Measurements from ENCODE around the gene MAP3K13. TPM values are rescaled to one million over a fixed set of nuclear protein-coding genes. Genes with fewer than 3 reads are reported as not detected.

The MAP3K13 gene
- total and polyA plus RNA-seq, 2 of the 13 experiments (the other 11 are each of a cell fraction or from before 2014, with no cell fraction given): 24.2 to 26.5 TPM

- TF ChIP-seq HHEX (CRISPR knock-in tag; IDR thresholded peaks at IDR 0.05) (no peak), ZNF720 (CRISPR knock-in tag; IDR thresholded peaks at IDR 0.05) (no peak; the same call in 1 of the 2 replicates), NFIC (IDR thresholded peaks at IDR 0.05; ENCODE audit: low read length) (no peak), ZSCAN25 (CRISPR knock-in tag; IDR thresholded peaks at IDR 0.05) (peak; percentile 71; the same call in 1 of the 2 replicates), ZNF75D (CRISPR knock-in tag; IDR thresholded peaks at IDR 0.05; ENCODE audit: borderline replicate concordance) (no peak), ZNF678 (CRISPR knock-in tag; IDR thresholded peaks at IDR 0.05) (no peak), ZNF354B (CRISPR knock-in tag; IDR thresholded peaks at IDR 0.05) (no peak), ZUFSP (CRISPR knock-in tag; IDR thresholded peaks at IDR 0.05; ENCODE audit: borderline replicate concordance) (no peak), NFE2L2 (IDR thresholded peaks at IDR 0.05; ENCODE audit: low read length) (no peak), ZSCAN30 (CRISPR knock-in tag; IDR thresholded peaks at IDR 0.05) (no peak), SMC3 (IDR thresholded peaks at IDR 0.05; ENCODE audit: low read length) (no peak), ZBTB21 (CRISPR knock-in tag; IDR thresholded peaks at IDR 0.05) (no peak), FIP1L1 (IDR thresholded peaks at IDR 0.05; ENCODE audit: borderline replicate concordance, insufficient read depth, low read depth, low read length) (no peak), SP5 (CRISPR knock-in tag; IDR thresholded peaks at IDR 0.05; ENCODE audit: borderline replicate concordance, low read depth) (peak; percentile 72; the same call in 1 of the 2 replicates), ZNF577 (CRISPR knock-in tag; IDR thresholded peaks at IDR 0.05; ENCODE audit: borderline replicate concordance, low read depth) (no peak), ZNF513 (CRISPR knock-in tag; conservative IDR thresholded peaks at IDR 0.05) (no peak), SIX4 (CRISPR knock-in tag; IDR thresholded peaks at IDR 0.05) (peak; percentile 48; the same call in 1 of the 2 replicates), ELF4 (CRISPR knock-in tag; IDR thresholded peaks at IDR 0.05; ENCODE audit: borderline replicate concordance) (no peak), ARID2 (CRISPR knock-in tag; IDR thresholded peaks at IDR 0.05; ENCODE audit: borderline replicate concordance) (no peak), SSRP1 (CRISPR knock-in tag; IDR thresholded peaks at IDR 0.05) (no peak)
- TF ChIP-seq, protein P1, sequence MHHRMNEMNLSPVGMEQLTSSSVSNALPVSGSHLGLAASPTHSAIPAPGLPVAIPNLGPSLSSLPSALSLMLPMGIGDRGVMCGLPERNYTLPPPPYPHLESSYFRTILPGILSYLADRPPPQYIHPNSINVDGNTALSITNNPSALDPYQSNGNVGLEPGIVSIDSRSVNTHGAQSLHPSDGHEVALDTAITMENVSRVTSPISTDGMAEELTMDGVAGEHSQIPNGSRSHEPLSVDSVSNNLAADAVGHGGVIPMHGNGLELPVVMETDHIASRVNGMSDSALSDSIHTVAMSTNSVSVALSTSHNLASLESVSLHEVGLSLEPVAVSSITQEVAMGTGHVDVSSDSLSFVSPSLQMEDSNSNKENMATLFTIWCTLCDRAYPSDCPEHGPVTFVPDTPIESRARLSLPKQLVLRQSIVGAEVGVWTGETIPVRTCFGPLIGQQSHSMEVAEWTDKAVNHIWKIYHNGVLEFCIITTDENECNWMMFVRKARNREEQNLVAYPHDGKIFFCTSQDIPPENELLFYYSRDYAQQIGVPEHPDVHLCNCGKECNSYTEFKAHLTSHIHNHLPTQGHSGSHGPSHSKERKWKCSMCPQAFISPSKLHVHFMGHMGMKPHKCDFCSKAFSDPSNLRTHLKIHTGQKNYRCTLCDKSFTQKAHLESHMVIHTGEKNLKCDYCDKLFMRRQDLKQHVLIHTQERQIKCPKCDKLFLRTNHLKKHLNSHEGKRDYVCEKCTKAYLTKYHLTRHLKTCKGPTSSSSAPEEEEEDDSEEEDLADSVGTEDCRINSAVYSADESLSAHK (CRISPR knock-in tag; IDR thresholded peaks at IDR 0.05; ENCODE audit: borderline replicate concordance): no peak
- TF ChIP-seq, protein P2, sequence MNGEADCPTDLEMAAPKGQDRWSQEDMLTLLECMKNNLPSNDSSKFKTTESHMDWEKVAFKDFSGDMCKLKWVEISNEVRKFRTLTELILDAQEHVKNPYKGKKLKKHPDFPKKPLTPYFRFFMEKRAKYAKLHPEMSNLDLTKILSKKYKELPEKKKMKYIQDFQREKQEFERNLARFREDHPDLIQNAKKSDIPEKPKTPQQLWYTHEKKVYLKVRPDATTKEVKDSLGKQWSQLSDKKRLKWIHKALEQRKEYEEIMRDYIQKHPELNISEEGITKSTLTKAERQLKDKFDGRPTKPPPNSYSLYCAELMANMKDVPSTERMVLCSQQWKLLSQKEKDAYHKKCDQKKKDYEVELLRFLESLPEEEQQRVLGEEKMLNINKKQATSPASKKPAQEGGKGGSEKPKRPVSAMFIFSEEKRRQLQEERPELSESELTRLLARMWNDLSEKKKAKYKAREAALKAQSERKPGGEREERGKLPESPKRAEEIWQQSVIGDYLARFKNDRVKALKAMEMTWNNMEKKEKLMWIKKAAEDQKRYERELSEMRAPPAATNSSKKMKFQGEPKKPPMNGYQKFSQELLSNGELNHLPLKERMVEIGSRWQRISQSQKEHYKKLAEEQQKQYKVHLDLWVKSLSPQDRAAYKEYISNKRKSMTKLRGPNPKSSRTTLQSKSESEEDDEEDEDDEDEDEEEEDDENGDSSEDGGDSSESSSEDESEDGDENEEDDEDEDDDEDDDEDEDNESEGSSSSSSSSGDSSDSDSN (CRISPR knock-in tag; IDR thresholded peaks at IDR 0.05): peak; percentile 100
Observed at GRCh38 chr3:185498503-185499396, 135.8 kb downstream of the MAP3K13 start, which contains the start of gene TMEM41A (continued).

Measured in HepG2 (cell line).